GM19043 (cell line): Measurements from ENCODE around the gene ABTB2.
A peak's percentile ranks its signal among the peaks of the same experiment; 100 is the strongest.

Experiments
- ATAC-seq: cut with Tn5 transposase; IDR thresholded peaks from one replicate; pipeline ENCODE4 v1.9.1; 2021; ENCODE audit warnings: low read depth; ENCODE audit not compliant: unreplicated experiment

Gene ABTB2

DNA sequence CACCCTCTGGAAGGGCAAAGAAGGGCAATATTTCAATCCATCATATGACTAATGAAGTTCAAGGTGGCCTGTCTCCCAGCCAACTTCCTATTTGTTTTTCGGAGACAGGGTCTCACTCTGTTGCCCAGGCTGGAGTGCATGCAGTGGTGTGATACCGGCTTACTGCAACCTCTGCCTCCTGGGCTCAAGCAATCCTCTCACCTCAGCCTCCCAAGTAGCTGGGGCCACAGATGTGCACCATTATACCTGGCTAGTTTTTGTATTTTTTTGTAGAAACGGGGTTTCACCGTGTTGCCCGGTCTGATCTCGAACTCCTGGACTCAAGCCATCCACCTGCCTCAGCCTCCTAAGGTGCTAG is 13.4 kb downstream of the ABTB2 start:
- no peak for ATAC-seq

- ATAC-seq, result no peak
Measured at GRCh38 chr11:34343686-34344085, 14.1 kb downstream of the ABTB2 start.

DNA sequence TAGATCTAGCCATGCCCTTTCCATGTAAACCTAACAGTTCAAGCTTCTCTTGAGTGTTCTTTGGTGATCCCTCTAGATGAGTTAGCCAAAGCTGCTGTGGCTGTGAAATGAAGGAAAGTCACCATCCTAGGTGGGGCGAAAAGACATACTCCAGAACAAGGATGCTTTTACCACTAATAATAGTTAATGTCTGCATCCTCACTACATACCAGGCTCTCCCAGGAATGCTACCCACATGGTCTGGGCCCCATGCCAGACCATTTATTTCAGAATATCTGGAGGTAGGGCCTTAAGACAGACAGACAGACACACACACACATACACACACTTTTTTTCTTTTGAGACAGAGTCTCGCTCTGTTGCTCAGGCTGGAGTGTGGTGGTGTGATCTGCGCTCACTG is 14.7 kb downstream of the ABTB2 start:
- no peak for ATAC-seq

GRCh38 chr11:34341931-34342533 is 15.8 kb downstream of the ABTB2 start:
- ATAC-seq, result no peak

DNA sequence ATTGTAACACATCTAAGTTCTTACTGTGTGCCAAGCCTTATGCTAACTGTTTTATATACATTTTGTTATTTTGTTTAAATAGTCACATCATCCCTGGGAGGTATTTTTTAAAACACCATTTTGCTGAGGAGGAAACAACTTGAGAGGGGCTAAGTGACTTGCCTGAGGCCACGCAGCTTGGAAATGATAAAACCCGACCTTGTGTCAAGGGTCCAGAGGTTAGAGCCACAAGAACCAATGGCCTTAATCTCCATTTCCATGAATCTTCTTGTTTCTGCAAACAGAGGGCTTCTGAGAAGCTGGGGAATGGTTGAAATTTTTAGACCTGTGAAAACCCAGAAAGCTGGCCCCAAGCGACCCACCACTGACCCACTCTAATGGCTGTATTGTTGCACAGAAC is 16.7 kb downstream of the ABTB2 start:
- ATAC-seq, result no peak

- ATAC-seq, result no peak
Measured at GRCh38 chr11:34340653-34341052, 17.2 kb downstream of the ABTB2 start.

DNA sequence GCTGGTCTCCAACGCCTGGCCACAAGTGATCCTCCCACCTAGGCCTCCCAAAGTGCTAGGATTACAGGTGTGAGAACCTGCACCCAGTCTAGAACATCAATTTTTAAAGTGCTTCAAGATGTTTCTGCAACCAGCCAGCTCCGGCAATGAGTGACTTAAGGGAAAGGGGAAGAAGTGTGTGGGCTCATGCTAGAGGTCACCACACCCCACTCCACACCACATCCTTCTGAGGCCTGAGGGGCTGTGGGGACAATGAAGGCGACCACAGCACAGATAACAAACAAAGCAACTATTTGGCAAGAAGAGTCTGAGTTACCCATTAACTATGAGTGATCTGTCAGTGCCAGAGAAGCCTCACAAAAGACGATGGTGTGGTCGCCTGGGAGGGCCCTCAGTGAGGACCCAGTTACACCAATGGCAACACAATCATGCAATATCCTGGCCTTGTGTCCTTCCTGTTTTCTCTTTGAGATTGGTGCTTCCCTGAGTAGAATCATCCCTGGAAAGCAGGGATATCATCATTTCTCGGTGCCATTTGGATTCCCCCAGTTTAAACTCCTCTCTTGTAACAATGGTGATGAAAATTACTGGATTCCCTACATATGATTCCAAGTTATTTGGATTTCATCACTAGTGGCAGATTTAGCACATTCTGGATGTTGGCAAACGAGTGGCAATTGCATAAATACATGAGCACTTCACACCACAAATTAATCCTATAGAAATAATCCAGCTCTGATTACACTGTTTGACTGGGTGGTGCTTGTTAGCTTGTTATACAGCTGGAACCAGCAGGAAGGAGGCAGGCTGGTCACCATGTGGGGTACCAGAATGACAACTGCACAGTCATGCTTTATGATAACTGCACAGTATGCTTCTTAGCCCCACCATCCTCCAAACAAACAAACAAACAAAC is 18.4 kb downstream of the ABTB2 start:
- ATAC-seq, result peak; percentile 76

GRCh38 chr11:34337016-34337415 is 20.8 kb downstream of the ABTB2 start:
- ATAC-seq, result no peak

DNA sequence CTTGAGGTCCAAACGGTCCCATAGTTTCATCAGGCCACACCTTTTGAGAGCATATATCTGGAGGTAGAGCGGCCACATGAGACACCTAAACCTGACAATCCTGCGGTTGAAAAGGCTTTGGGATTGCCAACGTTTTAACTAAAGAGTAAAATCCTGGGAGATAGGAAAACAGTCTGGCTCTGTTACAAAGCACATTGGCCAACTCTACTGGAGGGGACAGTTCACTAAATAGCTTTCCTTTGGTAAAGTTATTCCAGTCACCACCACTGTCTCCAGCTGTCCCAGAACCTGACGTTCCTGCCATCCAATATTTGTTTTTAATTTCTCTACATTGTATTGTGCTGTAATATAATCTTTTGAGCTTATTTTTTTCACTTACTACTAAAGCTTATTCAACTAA is 22.0 kb downstream of the ABTB2 start:
- no peak for ATAC-seq

DNA sequence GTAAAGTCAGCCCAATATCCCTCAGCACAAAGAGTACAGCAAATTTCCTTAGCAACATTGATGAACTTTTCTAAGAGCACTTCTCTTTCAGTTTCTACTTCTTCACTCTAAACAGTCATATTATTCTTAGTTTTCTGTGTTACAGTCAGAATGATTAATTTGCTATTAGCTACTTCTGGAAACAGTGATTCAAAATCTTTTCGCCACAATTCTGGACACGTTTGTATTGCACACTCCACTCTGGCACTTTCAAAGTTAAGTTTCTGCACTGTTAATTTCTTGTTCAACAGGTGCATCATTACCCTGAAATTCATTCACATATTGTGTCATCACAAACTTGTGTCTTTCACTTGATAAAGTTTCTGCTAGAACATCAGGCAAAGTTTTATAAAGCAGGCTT is 22.5 kb downstream of the ABTB2 start:
- no peak for ATAC-seq

GRCh38 chr11:34333787-34334186 is 24.0 kb downstream of the ABTB2 start:
- ATAC-seq, result no peak

- no peak for ATAC-seq
Measured at GRCh38 chr11:34332524-34332923, 25.3 kb downstream of the ABTB2 start.

- no peak for ATAC-seq
Measured at GRCh38 chr11:34331736-34332135, 26.1 kb downstream of the ABTB2 start.

GRCh38 chr11:34331329-34331728 is 26.5 kb downstream of the ABTB2 start:
- no peak for ATAC-seq

DNA sequence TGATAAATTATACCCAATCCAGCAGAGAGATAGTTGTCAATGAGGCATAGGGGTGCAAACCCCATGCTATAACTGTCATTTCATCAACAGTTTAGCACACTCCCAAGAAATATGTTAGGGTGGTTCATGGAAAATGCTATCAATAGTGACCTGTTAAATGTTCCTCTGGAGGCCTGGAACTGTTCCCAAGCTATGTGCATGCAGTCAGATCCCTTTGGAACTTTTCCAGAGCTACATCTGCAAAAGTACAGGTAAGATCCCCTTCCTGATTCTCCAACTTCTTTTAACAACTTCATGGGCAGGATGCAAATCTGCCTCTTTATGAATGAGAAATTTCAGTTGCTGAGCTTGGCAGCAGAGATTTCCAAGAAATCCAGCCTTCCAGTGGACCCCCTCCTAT is 27.2 kb downstream of the ABTB2 start:
- ATAC-seq, result no peak

- ATAC-seq, result no peak
Measured at GRCh38 chr11:34329876-34330275, 27.9 kb downstream of the ABTB2 start.

GRCh38 chr11:34328632-34328910 is 29.2 kb downstream of the ABTB2 start:
- ATAC-seq, result no peak

- no peak for ATAC-seq
Measured at GRCh38 chr11:34327804-34328631, 29.8 kb downstream of the ABTB2 start.

- no peak for ATAC-seq
Measured at GRCh38 chr11:34324466-34324865, 33.3 kb downstream of the ABTB2 start.

- ATAC-seq, result no peak
Measured at GRCh38 chr11:34323601-34324000, 34.2 kb downstream of the ABTB2 start.
